B cell (primary cell): ENCODE data around the gene SRRM4. TPM values are rescaled to one million over a fixed set of nuclear protein-coding genes. Genes with fewer than 3 reads are reported as not detected.

Source experiments
- ATAC-seq: fragments of 200-7000 bp; cut with Tn5 transposase; one replicate; pipeline ENCODE4 v1.10.0; 2021; ENCODE audit warnings: low read depth, mild to moderate bottlenecking, moderate number of reproducible peaks, moderate library complexity
- CTCF ChIA-PET: fragments of 350-600 bp; sonication (Branson Sonifier 250); formaldehyde crosslinking; loops from one replicate; lab custom pipeline; 2021; ENCODE audit warnings: antibody characterized with exemption, inconsistent platforms; lab: Charles Lee
- POLR2A ChIA-PET: fragments of 350-600 bp; sonication (Branson Sonifier 250); formaldehyde crosslinking; loops from one replicate; lab custom pipeline; 2021; ENCODE audit warnings: antibody characterized with exemption; lab: Charles Lee
- DNase-seq: peaks from one replicate; pipeline ENCODE4 v3.0.0; 2013
- H2AFZ ChIP-seq: 2 replicates; pipeline ENCODE4 v1.6.1; 2012; ENCODE audit warnings: mild to moderate bottlenecking, low read depth, low read length; ENCODE audit not compliant: insufficient read depth, poor library complexity, severe bottlenecking
- H3K27ac ChIP-seq, 2 donors: 1 replicate in 1 of 2; 2 replicates in 1 of 2; pipeline ENCODE4 v1.5.1; 2012 to 2013; ENCODE audit warnings: low read length in 2 of 2, mild to moderate bottlenecking in 2 of 2, moderate library complexity in 1 of 2
- H3K27me3 ChIP-seq, 4 experiments: fragments of 200-600 bp in 1 of 4; sonication (generic) in 1 of 4; replicated peaks in 1 of 4; 1 replicate in 2 of 4; 2 replicates in 2 of 4; pipeline versions ENCODE4 v1.6.1 to v1.7.0; 2013 to 2016; ENCODE audit warnings: low read length in 3 of 4, mild to moderate bottlenecking in 2 of 4, mixed read lengths in 1 of 4, moderate library complexity in 1 of 4; ENCODE audit not compliant: insufficient read depth in 4 of 4, control insufficient read depth in 3 of 4; ENCODE audit errors: control extremely low read depth in 1 of 4
- H3K36me3 ChIP-seq, 2 experiments: replicated peaks in 1 of 2; 1 replicate in 1 of 2; 2 replicates in 1 of 2; pipeline versions ENCODE4 v1.6.1 to v1.7.1; 2013; ENCODE audit warnings: low read length in 1 of 2; ENCODE audit not compliant: insufficient read depth in 2 of 2, control insufficient read depth in 1 of 2; ENCODE audit errors: control extremely low read depth in 1 of 2, extremely low read depth in 1 of 2
- H3K4me1 ChIP-seq, 2 donors: fragments of 200-600 bp in 1 of 2; sonication (generic) in 1 of 2; 1 replicate in 1 of 2; 2 replicates in 1 of 2; pipeline versions ENCODE4 v1.5.1 to v1.6.1; 2013 to 2017; ENCODE audit warnings: low read length in 2 of 2; ENCODE audit not compliant: control insufficient read depth in 2 of 2, insufficient read depth in 2 of 2
- H3K4me2 ChIP-seq: replicated peaks from 2 replicates; pipeline ENCODE3; 2012; ENCODE audit warnings: mild to moderate bottlenecking, low read depth, low read length; ENCODE audit not compliant: poor library complexity, severe bottlenecking
- H3K4me3 ChIP-seq, 5 experiments: fragments of 200-600 bp in 1 of 5; sonication (generic) in 1 of 5; 1 replicate in 3 of 5; 2 replicates in 2 of 5; pipeline versions ENCODE4 v1.5.1 to v1.7.0; 2011 to 2016; ENCODE audit warnings: low read length in 4 of 5, mild to moderate bottlenecking in 4 of 5, low read depth in 2 of 5, control low read depth in 1 of 5, moderate library complexity in 1 of 5; ENCODE audit not compliant: insufficient read depth in 1 of 5; ENCODE audit errors: control extremely low read depth in 1 of 5, extremely low read depth in 1 of 5
- H3K79me2 ChIP-seq: fragments of 200-600 bp; sonication (generic); one replicate; pipeline ENCODE4 v1.6.0; 2016; ENCODE audit warnings: low read length; ENCODE audit not compliant: control insufficient read depth, insufficient read depth
- H3K9ac ChIP-seq: fragments of 200-600 bp; sonication (generic); 2 replicates; pipeline ENCODE4 v1.6.1; 2017; ENCODE audit warnings: mild to moderate bottlenecking, low read length, moderate library complexity
- H3K9me3 ChIP-seq, 3 donors: one replicate each; pipeline versions ENCODE4 v1.6.1 to v1.7.1; 2013; ENCODE audit warnings: low read length in 2 of 3; ENCODE audit not compliant: control insufficient read depth in 2 of 3, insufficient read depth in 1 of 3; ENCODE audit errors: control extremely low read depth in 1 of 3
- H4K20me1 ChIP-seq: 2 replicates; pipeline ENCODE4 v1.6.0; 2012; ENCODE audit warnings: mild to moderate bottlenecking, low read length; ENCODE audit not compliant: insufficient read depth, control insufficient read depth, poor library complexity, severe bottlenecking
- H3K27ac Mint-ChIP-seq: one replicate; pipeline ENCODE4 v1.8.0; 2021; ENCODE audit warnings: mixed read lengths
- H3K27me3 Mint-ChIP-seq: one replicate; pipeline ENCODE4 v1.8.0; 2021; ENCODE audit warnings: mixed read lengths
- H3K4me1 Mint-ChIP-seq: one replicate; pipeline ENCODE4 v1.8.0; 2021; ENCODE audit warnings: mixed read lengths
- H3K4me3 Mint-ChIP-seq: one replicate; pipeline ENCODE4 v1.8.0; 2021; ENCODE audit warnings: mixed read lengths
- H3K9me3 Mint-ChIP-seq: one replicate; pipeline ENCODE4 v1.8.0; 2022; ENCODE audit warnings: mixed read lengths; ENCODE audit not compliant: insufficient read depth
- CTCF ChIP-seq: fragments of 200-600 bp; IDR thresholded peaks from one replicate; pipeline ENCODE4 v1.8.0; 2022; ENCODE audit warnings: antibody characterized with exemption, mild to moderate bottlenecking
- EZH2 ChIP-seq: IDR thresholded peaks from 2 replicates; pipeline ENCODE4 v1.6.1; 2012; ENCODE audit warnings: borderline replicate concordance, low read depth, mild to moderate bottlenecking, moderate library complexity, low read length; ENCODE audit not compliant: insufficient read depth, poor library complexity, severe bottlenecking
- WGBS: methylation state at CpG from one replicate; pipeline ENCODE4 v1.1.5; 2013; ENCODE audit warnings: missing lambda C conversion rate; ENCODE audit not compliant: insufficient coverage; 5-methylcytosine and 5-hydroxymethylcytosine counted together
- intact Hi-C: fragments of 100-400 bp; cut with micrococcal nuclease; formaldehyde crosslinking; loops from one replicate; pipeline ENCODE4 v1.10.0; 2022
- polyA plus RNA-seq: library from polyadenylated mRNA; depleted of rRNA; stranded (reverse); fragments of >200 nt; gene quantifications from 2 replicates; pipeline ENCODE4 v1.2.3, GENCODE V29; 2012
- total RNA-seq, 2 donors: library from RNA; stranded (reverse); fragments of 120-200 nt in 1 of 2; gene quantifications; 1 replicate in 1 of 2; 2 replicates in 1 of 2; pipeline versions ENCODE4 v1.2.3 to v1.2.4, GENCODE V29; 2013 to 2022

The SRRM4 gene
- total and polyA plus RNA-seq, 2 donors (not counting 1 experiment from before 2014, with no cell fraction given) = not detected

GRCh38 chr12:119071176-119071575, 89.8 kb downstream of the SRRM4 start:
- no peaks in the 10 kb centered on the region for H3K27me3 Mint-ChIP-seq
- no peak for ATAC-seq
- H3K27ac Mint-ChIP-seq = no peak overlapping the region
- Histone ChIP-seq H3K27ac (no peak overlapping the region), H4K20me1 (no peaks in the 10 kb centered on the region), H3K9me3 (no peaks in the 10 kb centered on the region), H3K4me1 (no peaks in the 10 kb centered on the region), H2AFZ (no peak overlapping the region), H3K4me2 (no peak overlapping the region), H3K4me3 (no peak overlapping the region), H3K79me2 (no peaks in the 10 kb centered on the region), H3K36me3 (no peaks in the 10 kb centered on the region), H3K27me3 (no peaks in the 10 kb centered on the region), H3K9ac (no peak overlapping the region)
- WGBS = 84% methylated on average over 4 of the region's 6 CpGs
- no peak overlapping the region for H3K4me3 Mint-ChIP-seq
- POLR2A ChIA-PET = no interaction called here
- intact Hi-C loops = no loop called here
- CTCF ChIA-PET = no interaction called here
- H3K9me3 Mint-ChIP-seq = no peaks in the 10 kb centered on the region
- DNase-seq = no peak
- no peaks in the 10 kb centered on the region for H3K4me1 Mint-ChIP-seq
- no peak for TF ChIP-seq CTCF
- TF ChIP-seq EZH2 = no peak

DNA sequence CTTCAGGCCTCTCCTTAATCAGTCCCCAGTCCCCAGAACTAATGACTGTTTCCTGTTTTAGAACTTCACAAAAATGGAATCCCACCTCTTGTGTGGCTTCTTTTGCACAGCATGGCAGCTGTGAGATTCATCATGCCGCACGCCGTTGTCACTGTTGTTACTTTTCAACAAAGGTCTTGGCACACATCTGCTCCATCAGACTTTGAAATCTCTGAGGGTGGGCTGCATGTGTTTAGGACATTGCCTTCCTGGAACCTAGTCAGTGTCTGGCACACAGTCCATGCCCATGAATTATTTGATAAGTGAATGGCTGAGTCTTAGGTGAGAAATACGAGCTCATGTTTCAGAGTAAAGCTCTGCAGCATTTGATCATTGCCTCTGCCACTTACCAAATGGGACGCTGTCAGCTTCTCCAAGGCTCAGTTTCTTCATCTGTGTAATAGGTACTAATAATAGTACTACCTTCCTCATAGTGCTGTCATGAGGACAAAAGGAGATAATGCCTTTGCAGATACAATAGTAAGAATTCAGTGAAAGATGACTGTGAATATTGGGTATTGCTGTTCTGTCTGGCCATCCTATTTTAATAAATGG, 90.4 kb downstream of the SRRM4 start:
- no peaks in the 10 kb centered on the region for H3K36me3 ChIP-seq
- H3K4me1 Mint-ChIP-seq = no peaks in the 10 kb centered on the region
- no peak for TF ChIP-seq CTCF
- TF ChIP-seq EZH2 = no peak
- no peak overlapping the region for H3K27ac Mint-ChIP-seq
- intact Hi-C loops = no loop called here
- no peak overlapping the region for H3K4me2 ChIP-seq
- H2AFZ ChIP-seq = no peak overlapping the region
- no peak overlapping the region for H3K9ac ChIP-seq
- ChIA-PET POLR2A (no interaction called here), CTCF (no interaction called here)
- no peak overlapping the region for H3K27ac ChIP-seq
- no peaks in the 10 kb centered on the region for H3K79me2 ChIP-seq
- no peaks in the 10 kb centered on the region for H3K27me3 ChIP-seq
- 91% methylated on average over 4 of the region's 5 CpGs for WGBS
- H3K4me3 Mint-ChIP-seq = no peak overlapping the region
- no peaks in the 10 kb centered on the region for H3K9me3 Mint-ChIP-seq
- DNase-seq (no peak), ATAC-seq (no peak)
- H3K27me3 Mint-ChIP-seq = no peaks in the 10 kb centered on the region
- H3K4me1 ChIP-seq = no peaks in the 10 kb centered on the region
- no peaks in the 10 kb centered on the region for H4K20me1 ChIP-seq
- no peaks in the 10 kb centered on the region for H3K9me3 ChIP-seq
- no peak overlapping the region for H3K4me3 ChIP-seq
